HepG2 (cell line): ENCODE measurements around the gene TBX15. TPM values are rescaled to one million over a fixed set of nuclear protein-coding genes. Genes with fewer than 3 reads are reported as not detected.

Experiments
- ARNTL ChIP-seq: sonication (generic); formaldehyde crosslinking; IDR thresholded peaks from 2 replicates; pipeline ENCODE4 v1.4.0; 2020; ENCODE audit warnings: mild to moderate bottlenecking, missing genetic modification reagents
- CCDC6 ChIP-seq: sonication (generic); formaldehyde crosslinking; IDR thresholded peaks from 2 replicates; pipeline ENCODE4 v1.8.1; 2022; ENCODE audit warnings: mild to moderate bottlenecking, missing genetic modification reagents, moderate library complexity
- EP300 ChIP-seq, 3 experiments: sonication (generic) in 1 of 3; formaldehyde crosslinking in 1 of 3; IDR thresholded peaks; 2 replicates each; pipeline versions ENCODE4 v1.5.1 to v1.6.1; 2011 to 2020; ENCODE audit warnings: low read depth in 2 of 3, low read length in 2 of 3, borderline replicate concordance in 1 of 3, improper control_type of control experiment in 1 of 3, mild to moderate bottlenecking in 1 of 3, missing genetic modification reagents in 1 of 3, moderate library complexity in 1 of 3
- HDAC1 ChIP-seq: sonication (generic); formaldehyde crosslinking; IDR thresholded peaks from 2 replicates; pipeline ENCODE4 v1.5.1; 2020; ENCODE audit warnings: mild to moderate bottlenecking, missing genetic modification reagents
- HDAC6 ChIP-seq: fragments of 200-600 bp; sonication (generic); IDR thresholded peaks from 2 replicates; pipeline ENCODE4 v1.7.0; 2017; ENCODE audit warnings: mild to moderate bottlenecking, antibody characterized with exemption, low read length, low read depth
- HMG20A ChIP-seq: IDR thresholded peaks from 2 replicates; pipeline ENCODE4 v1.6.1; 2016; ENCODE audit warnings: borderline replicate concordance
- HNF1B ChIP-seq: sonication (generic); formaldehyde crosslinking; IDR thresholded peaks from 2 replicates; pipeline ENCODE4 v1.5.1; 2020; ENCODE audit warnings: mild to moderate bottlenecking, moderate library complexity, missing genetic modification reagents
- MED1 ChIP-seq: sonication (generic); formaldehyde crosslinking; IDR thresholded peaks from 2 replicates; pipeline ENCODE4 v1.4.0; 2020; ENCODE audit warnings: missing genetic modification reagents
- NCOR1 ChIP-seq: fragments of 200-600 bp; sonication (generic); IDR thresholded peaks from 2 replicates; pipeline ENCODE4 v1.7.0; 2017; ENCODE audit warnings: antibody characterized with exemption, low read length, borderline replicate concordance
- NRL ChIP-seq: sonication (generic); formaldehyde crosslinking; IDR thresholded peaks from 2 replicates; pipeline ENCODE4 v1.5.0; 2020; ENCODE audit warnings: missing genetic modification reagents, mild to moderate bottlenecking, moderate library complexity, borderline replicate concordance
- PBX3 ChIP-seq: sonication (generic); formaldehyde crosslinking; IDR thresholded peaks from 2 replicates; pipeline ENCODE4 v1.8.1; 2023; ENCODE audit warnings: missing genetic modification reagents, inconsistent platforms, borderline replicate concordance
- SALL1 ChIP-seq: sonication (generic); formaldehyde crosslinking; IDR thresholded peaks from 2 replicates; pipeline ENCODE4 v1.8.0; 2022; ENCODE audit warnings: mild to moderate bottlenecking, missing genetic modification reagents
- SOX5 ChIP-seq: IDR thresholded peaks from 2 replicates; pipeline ENCODE4 v1.6.1; 2016; ENCODE audit warnings: borderline replicate concordance
- SRSF9 ChIP-seq: fragments of 200-400 bp; formaldehyde crosslinking; IDR thresholded peaks from 2 replicates; pipeline ENCODE4 v1.6.1; 2018; ENCODE audit warnings: borderline replicate concordance, mild to moderate bottlenecking, low read depth, low read length; ENCODE audit not compliant: insufficient read depth, poor library complexity, severe bottlenecking
- TFAP4 ChIP-seq: sonication (generic); IDR thresholded peaks from 2 replicates; pipeline ENCODE4 v1.6.1; 2016; ENCODE audit warnings: low read depth, borderline replicate concordance
- ZNF138 ChIP-seq: sonication (generic); formaldehyde crosslinking; IDR thresholded peaks from 2 replicates; pipeline ENCODE4 v1.5.0; 2020; ENCODE audit warnings: mild to moderate bottlenecking, low read depth, missing genetic modification reagents
- ZNF256 ChIP-seq: sonication (generic); formaldehyde crosslinking; conservative IDR thresholded peaks from 2 replicates; pipeline ENCODE4 v1.4.0; 2020; ENCODE audit warnings: missing genetic modification reagents
- ZNF563 ChIP-seq: sonication (generic); formaldehyde crosslinking; IDR thresholded peaks from 2 replicates; pipeline ENCODE4 v1.8.0; 2022; ENCODE audit warnings: mild to moderate bottlenecking, moderate library complexity, missing genetic modification reagents
- polyA plus RNA-seq, 8 experiments: library from polyadenylated mRNA; depleted of rRNA in 3 of 8; stranded (reverse) in 7 of 8; unstranded in 1 of 8; fragments of >200 nt; fragmentation: Illumina TruSeq in 4 of 8; extraction: Trizol in 4 of 8; gene quantifications; 2 replicates each; pipeline versions ENCODE4 v1.2.1 to v1.2.3, GENCODE V29; 2011 to 2016; ENCODE audit warnings: low read depth in 4 of 8, missing spikeins in 1 of 8, mixed read lengths in 1 of 8; ENCODE audit not compliant: insufficient read depth in 1 of 8
- total RNA-seq, 5 experiments: library from RNA; depleted of rRNA; stranded (reverse); fragments of >200 nt; fragmentation: Illumina TruSeq; extraction: Trizol; gene quantifications; 2 replicates each; pipeline ENCODE4 v1.2.3, GENCODE V29; 2016; ENCODE audit warnings: low read depth in 1 of 5
- TF ChIP-seq, protein P1 (sequence below): IDR thresholded peaks from 2 replicates; pipeline ENCODE4 v1.6.1; 2016; ENCODE audit warnings: low read depth
- TF ChIP-seq, protein P2 (sequence below): IDR thresholded peaks from 2 replicates; pipeline ENCODE4 v1.6.1; 2016

Gene TBX15
- total and polyA plus RNA-seq, 2 of the 13 experiments (the other 11 are each of a cell fraction or from before 2014, with no cell fraction given): 0.42 to 1.9 TPM

DNA sequence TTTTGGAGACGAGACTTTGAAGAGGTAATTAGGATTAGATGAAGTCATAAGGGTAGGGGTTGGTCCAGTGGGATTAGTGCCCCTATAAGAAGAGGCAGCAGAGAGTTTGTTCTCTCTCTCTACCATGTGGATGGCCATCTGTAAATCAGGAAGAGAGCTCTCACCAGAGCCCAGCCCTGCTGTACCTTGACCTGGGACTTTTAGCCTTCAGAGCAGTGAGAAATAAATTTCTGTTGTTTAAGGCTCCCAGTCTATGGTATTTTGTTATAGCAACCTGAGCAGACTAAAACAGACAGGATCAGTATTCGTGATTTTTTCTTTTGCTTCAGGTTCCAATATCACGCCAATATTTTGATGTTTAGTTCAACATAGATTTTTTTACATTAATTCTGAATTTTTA lies 30.0 kb downstream of the TBX15 start (continued):
- TF ChIP-seq, protein P1, sequence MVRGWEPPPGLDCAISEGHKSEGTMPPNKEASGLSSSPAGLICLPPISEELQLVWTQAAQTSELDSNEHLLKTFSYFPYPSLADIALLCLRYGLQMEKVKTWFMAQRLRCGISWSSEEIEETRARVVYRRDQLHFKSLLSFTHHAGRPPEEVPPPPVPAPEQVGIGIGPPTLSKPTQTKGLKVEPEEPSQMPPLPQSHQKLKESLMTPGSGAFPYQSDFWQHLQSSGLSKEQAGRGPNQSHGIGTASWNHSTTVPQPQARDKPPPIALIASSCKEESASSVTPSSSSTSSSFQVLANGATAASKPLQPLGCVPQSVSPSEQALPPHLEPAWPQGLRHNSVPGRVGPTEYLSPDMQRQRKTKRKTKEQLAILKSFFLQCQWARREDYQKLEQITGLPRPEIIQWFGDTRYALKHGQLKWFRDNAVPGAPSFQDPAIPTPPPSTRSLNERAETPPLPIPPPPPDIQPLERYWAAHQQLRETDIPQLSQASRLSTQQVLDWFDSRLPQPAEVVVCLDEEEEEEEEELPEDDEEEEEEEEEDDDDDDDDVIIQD (CRISPR knock-in tag): peak; percentile 54; the same call in 1 of the 2 replicates
- 0 out of 4 replicates have a peak, but pooled peaks of 1 of the 2 experiments have one; percentile 19 for TF ChIP-seq EP300 (IDR thresholded peaks at IDR 0.05; ENCODE audit: low read depth in 2 of 2, low read length in 2 of 2)
- TF ChIP-seq EP300 (CRISPR knock-in tag; IDR thresholded peaks at IDR 0.05; ENCODE audit: borderline replicate concordance): no peak
- peak; percentile 51 for TF ChIP-seq MED1 (CRISPR knock-in tag)
- no peak for TF ChIP-seq HNF1B (CRISPR knock-in tag)
- no peak for TF ChIP-seq CCDC6 (CRISPR knock-in tag)
- no peak for TF ChIP-seq HDAC6
- no peak for TF ChIP-seq ARNTL
- no peak for TF ChIP-seq SOX5 (CRISPR knock-in tag)
- TF ChIP-seq, protein P2, sequence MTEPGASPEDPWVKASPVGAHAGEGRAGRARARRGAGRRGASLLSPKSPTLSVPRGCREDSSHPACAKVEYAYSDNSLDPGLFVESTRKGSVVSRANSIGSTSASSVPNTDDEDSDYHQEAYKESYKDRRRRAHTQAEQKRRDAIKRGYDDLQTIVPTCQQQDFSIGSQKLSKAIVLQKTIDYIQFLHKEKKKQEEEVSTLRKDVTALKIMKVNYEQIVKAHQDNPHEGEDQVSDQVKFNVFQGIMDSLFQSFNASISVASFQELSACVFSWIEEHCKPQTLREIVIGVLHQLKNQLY: no peak
- 0 out of 2 replicates have a peak, but pooled peaks have one; percentile 13 for TF ChIP-seq HMG20A (CRISPR knock-in tag)
- no peak for TF ChIP-seq SRSF9
- TF ChIP-seq PBX3 (CRISPR knock-in tag): no peak
- no peak for TF ChIP-seq ZNF563 (CRISPR knock-in tag)
- TF ChIP-seq NCOR1: peak; percentile 43; the same call in 1 of the 2 replicates
- peak; percentile 16; the same call in 1 of the 2 replicates for TF ChIP-seq SALL1
- TF ChIP-seq ZNF138 (CRISPR knock-in tag): no peak
- no peak for TF ChIP-seq ZNF256 (CRISPR knock-in tag)
- TF ChIP-seq NRL (CRISPR knock-in tag): no peak
- no peak for TF ChIP-seq HDAC1 (CRISPR knock-in tag)
- TF ChIP-seq TFAP4: peak; percentile 25; the same call in 1 of the 2 replicates
